GM12878 (cell line): ENCODE results near the gene KRT7.

Source experiments
- DPF2 ChIP-seq: fragments of 450-650 bp; IDR thresholded peaks from 2 replicates; pipeline ENCODE4 v1.6.1; 2017; ENCODE audit warnings: mild to moderate bottlenecking
- NFYB ChIP-seq: IDR thresholded peaks from 2 replicates; pipeline ENCODE4 v1.6.1; 2011; ENCODE audit warnings: low read depth, mild to moderate bottlenecking, low read length, improper control_type of control experiment, moderate library complexity; ENCODE audit not compliant: insufficient read depth
- NR2C2 ChIP-seq: IDR thresholded peaks from 2 replicates; pipeline ENCODE4 v1.6.1; 2011; ENCODE audit warnings: borderline replicate concordance, low read depth; ENCODE audit not compliant: control insufficient read depth, insufficient read length
- POLR2A ChIP-seq: IDR thresholded peaks from 2 replicates; pipeline ENCODE4 v1.6.1; 2011; ENCODE audit warnings: low read depth, mild to moderate bottlenecking, low read length
- POLR2AphosphoS5 ChIP-seq: IDR thresholded peaks from 2 replicates; pipeline ENCODE4 v1.6.1; 2011; ENCODE audit warnings: mild to moderate bottlenecking, low read length, inconsistent platforms
- RAD21 ChIP-seq: IDR thresholded peaks from 2 replicates; pipeline ENCODE4 v1.6.1; 2011; ENCODE audit warnings: mild to moderate bottlenecking, low read depth, low read length, moderate library complexity; ENCODE audit not compliant: insufficient read depth
- TAF1 ChIP-seq: IDR thresholded peaks from 2 replicates; pipeline ENCODE4 v1.6.1; 2011; ENCODE audit warnings: mild to moderate bottlenecking, low read depth, low read length, borderline replicate concordance
- TF ChIP-seq, protein P1 (sequence below): IDR thresholded peaks from 2 replicates; pipeline ENCODE4 v1.6.1; 2012; ENCODE audit warnings: low read depth, low read length, improper control_type of control experiment
- TF ChIP-seq, protein P2 (sequence below): IDR thresholded peaks from 2 replicates; pipeline ENCODE4 v1.6.1; 2012; ENCODE audit warnings: low read depth, low read length, improper control_type of control experiment
- TF ChIP-seq, protein P3 (sequence below), 3 experiments: IDR thresholded peaks in 2 of 3; conservative IDR thresholded peaks in 1 of 3; 2 replicates each; pipeline ENCODE4 v1.5.1; 2011; ENCODE audit warnings: low read depth in 3 of 3, low read length in 3 of 3, mild to moderate bottlenecking in 3 of 3, control low read depth in 2 of 3, moderate library complexity in 2 of 3, inconsistent platforms in 1 of 3, mixed read lengths in 1 of 3; ENCODE audit not compliant: control insufficient read depth in 2 of 3, insufficient read depth in 1 of 3; ENCODE audit errors: extremely low read depth in 1 of 3

DNA sequence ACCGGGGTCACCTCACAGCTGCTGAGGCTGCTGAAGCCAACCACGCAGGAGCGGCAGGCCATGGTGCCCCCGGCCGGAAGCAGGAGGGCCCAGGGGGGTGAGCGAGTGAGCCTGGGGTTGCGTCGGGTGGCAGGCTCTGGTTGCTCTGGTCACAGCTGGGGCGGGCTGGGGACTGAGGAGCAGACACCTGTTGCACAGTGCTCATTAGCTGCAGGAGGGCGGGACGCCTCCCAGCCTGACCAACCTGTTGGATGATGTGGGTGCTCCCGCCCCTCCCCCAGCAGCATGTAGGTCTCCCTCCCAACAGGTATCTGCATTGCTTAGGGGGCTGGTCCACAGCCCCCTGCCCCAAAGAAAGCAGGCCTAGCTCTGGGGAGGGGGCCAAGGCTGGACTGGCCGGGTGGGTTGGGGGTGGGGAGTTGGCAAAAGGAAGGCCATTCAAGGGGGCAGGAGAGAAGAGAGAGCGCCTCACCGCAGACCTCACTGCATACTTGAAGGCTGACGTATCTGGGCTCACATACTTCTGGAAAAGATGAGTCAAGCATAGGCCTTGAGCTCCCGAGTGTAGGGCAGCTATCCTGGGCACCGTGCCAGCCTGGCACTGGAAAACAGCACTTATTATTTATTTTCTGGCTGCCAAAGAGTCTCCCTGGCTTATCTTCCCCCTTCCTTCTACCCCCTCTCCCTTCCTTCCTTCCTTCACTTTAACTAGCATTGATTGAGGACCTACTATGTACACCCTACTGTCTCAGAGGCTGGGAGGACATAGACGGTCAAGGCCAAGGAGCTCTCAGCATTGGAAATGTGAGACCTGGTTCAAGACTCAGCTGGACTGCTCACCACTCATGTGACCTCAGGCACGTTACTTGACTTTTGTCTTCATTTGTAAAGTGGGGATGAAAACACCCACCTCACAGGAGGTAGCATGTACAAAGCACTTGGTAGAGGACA lies 40.9 kb upstream of the KRT7 start, which contains the start of gene KRT80:
- TF ChIP-seq, protein P1, sequence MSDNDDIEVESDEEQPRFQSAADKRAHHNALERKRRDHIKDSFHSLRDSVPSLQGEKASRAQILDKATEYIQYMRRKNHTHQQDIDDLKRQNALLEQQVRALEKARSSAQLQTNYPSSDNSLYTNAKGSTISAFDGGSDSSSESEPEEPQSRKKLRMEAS: no peak
- TF ChIP-seq, protein P2, sequence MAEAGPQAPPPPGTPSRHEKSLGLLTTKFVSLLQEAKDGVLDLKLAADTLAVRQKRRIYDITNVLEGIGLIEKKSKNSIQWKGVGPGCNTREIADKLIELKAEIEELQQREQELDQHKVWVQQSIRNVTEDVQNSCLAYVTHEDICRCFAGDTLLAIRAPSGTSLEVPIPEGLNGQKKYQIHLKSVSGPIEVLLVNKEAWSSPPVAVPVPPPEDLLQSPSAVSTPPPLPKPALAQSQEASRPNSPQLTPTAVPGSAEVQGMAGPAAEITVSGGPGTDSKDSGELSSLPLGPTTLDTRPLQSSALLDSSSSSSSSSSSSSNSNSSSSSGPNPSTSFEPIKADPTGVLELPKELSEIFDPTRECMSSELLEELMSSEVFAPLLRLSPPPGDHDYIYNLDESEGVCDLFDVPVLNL: no peak
- TF ChIP-seq POLR2AphosphoS5 (no peak), NFYB (no peak), POLR2A (no peak), RAD21 (no peak), NR2C2 (no peak), DPF2 (no peak), TAF1 (no peak)
- TF ChIP-seq, protein P3, sequence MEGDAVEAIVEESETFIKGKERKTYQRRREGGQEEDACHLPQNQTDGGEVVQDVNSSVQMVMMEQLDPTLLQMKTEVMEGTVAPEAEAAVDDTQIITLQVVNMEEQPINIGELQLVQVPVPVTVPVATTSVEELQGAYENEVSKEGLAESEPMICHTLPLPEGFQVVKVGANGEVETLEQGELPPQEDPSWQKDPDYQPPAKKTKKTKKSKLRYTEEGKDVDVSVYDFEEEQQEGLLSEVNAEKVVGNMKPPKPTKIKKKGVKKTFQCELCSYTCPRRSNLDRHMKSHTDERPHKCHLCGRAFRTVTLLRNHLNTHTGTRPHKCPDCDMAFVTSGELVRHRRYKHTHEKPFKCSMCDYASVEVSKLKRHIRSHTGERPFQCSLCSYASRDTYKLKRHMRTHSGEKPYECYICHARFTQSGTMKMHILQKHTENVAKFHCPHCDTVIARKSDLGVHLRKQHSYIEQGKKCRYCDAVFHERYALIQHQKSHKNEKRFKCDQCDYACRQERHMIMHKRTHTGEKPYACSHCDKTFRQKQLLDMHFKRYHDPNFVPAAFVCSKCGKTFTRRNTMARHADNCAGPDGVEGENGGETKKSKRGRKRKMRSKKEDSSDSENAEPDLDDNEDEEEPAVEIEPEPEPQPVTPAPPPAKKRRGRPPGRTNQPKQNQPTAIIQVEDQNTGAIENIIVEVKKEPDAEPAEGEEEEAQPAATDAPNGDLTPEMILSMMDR (IDR thresholded peaks at IDR 0.05 in 2 of 3, conservative IDR thresholded peaks at IDR 0.05 in 1 of 3; ENCODE audit: control insufficient read depth in 2 of 3, extremely low read depth in 1 of 3, insufficient read depth in 1 of 3, low read depth in 3 of 3, low read length in 3 of 3): no peak
